GM19043 (cell line): ENCODE measurements around the gene GRM4.

Experiments
- ATAC-seq: cut with Tn5 transposase; IDR thresholded peaks from one replicate; pipeline ENCODE4 v1.9.1; 2021; ENCODE audit warnings: low read depth; ENCODE audit not compliant: unreplicated experiment

The GRM4 gene

DNA sequence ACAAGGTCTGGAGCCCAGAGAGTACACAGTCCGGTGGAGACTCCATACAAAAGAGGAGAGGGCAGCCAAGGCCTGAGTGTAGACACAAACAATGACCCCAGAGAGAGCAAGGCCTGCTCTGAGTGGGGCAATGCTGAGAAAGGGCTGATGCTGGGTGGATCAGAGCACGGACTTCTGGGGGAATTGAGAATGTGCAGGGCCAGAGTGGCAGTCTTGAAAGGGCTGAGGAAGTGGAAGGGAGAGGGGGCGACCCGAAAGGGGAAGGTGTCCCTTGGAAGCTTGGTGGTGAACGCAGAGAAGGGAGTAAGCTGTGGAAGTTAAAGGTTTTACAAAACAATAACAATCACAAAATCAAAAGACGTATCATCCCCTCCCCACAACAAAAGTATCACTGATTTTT is 12.0 kb upstream of the GRM4 start:
- ATAC-seq: no peak

DNA sequence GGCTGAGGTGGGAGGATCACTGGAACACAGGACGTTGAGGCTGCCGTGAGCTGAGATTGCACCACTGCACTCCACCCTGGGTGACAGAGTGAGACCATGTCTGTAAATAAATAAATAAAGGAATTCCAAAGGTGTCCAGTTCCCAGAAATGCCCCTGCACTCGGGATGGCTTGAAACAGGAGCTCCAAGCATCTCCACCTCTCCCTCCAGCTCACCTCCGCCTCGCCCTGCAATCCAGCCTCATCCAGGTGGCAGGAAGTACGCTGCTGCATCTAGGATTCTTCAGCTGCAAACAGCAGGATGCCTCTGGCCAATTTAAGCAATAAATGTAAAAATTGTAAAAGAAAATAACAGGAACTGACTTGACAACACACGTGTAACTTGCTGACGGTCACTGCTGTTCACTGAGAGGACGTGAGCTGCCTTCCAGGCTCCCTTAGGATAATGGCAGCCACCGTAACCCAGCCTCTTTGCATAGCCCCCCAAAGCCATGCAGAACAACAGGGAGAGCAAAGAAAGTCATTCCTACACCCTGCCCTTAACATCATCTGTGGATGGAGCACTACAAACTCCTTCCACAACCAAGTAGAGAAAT is 11.4 kb upstream of the GRM4 start:
- ATAC-seq: no peak

DNA sequence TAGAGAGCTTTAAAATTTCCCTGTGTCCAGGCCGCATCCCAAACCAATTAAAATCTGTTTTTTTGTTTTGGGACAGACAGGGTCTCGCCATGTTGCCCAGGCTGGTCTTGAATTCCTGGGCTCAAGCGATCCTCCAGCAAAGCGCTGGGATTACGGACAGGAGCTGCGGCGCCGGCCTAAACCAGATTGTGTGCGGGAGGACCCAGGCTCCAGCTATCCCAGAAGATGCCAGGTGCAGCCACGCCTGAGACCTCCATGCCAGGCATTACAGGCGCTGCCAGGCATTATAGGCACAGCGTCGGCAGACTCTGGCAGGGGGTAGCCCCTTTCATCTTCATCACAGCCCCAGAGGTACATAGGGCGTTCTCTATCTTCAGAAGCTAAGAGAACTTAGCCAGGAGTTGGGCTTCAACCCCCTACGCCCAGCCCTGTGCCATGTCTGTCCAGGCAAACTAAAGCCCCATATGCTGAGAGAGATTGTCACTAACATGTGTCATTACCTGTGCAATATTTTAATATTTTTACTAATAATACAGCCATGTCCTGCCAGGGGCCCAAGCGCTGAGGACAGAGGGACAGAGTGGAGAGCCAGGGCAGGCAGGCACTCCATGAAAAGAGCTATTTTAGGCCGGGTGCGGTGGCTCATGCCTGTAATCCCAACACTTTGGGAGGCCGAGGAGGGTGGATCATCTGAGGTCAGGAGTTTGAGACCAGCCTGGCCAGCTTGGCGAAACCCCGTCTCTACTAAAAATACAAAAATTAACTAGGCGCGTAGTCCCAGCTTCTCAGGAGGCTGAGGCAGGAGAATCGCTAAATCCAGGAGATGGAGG is 9.8 kb upstream of the GRM4 start:
- no peak for ATAC-seq

DNA sequence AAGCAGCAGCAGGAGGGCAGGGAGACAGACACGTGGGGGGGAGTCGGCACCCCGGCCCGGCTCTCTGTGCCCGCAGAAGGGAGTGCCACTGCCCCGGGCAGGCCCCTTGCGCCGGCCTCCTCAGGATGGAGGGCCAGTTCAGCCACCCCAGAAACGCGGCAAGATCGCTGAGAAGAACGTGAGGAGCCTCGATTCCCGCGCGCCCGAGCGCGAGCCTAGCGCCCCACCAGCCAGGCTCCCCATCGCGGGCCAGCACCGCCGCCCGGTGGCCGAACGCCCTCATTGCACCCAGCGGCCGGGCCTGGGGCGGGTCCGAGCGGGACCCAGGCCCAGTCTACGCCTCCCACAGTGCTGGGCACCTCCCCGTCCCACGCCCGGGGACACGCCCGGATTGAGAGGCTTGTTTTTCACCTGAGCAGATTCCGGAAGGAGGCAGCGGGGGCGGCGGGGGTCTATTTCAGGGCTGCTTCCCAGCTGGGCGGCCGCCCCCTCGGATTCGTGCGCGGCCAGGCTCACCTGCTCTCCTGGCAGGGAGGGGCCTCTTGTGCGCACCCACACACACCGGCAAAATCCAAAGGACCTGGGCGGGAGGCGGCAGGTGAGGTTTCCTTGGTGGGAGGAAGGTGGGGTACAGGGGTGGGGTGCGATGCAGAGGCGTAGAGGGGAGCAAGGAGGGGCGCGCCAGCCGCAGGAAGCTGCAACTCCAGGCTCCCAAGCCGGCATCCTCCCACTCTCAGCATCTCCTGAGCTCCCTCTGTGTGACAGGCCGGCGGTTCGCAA is 9.0 kb upstream of the GRM4 start:
- ATAC-seq: no peak

DNA sequence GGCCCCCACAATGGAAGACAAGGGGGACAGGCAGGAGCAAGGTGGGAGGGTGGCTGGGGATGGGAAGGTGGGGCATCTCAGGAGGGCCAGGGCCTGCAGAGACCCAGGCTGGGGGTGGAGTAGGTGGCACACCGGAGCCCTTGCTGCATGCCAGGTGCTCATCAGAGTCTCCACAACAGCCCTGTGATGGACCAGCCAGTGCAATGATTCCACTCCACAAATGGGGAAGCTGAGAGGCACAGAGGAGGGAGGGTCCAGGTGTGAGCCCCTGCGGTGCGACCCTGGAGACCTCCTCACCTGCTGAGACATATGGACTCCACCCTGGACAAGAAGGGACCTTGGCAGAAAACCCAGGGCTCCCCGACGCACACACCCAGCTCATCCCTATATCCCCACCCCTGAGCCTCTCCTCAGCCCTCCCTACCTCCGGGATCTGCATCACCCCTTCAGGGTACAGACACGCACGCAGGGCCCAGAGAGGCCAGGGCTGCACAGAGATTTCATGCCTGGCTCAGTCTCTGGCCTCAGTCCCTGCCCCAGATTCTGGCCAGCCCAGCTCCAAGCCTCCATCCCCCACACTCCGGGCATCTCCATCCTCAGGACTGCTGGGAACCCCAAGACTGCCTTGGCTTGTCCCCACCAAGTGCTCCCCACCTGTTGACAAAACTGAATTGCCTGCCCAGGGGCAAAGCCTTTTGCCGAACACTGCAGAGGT is 7.1 kb upstream of the GRM4 start:
- ATAC-seq: no peak

DNA sequence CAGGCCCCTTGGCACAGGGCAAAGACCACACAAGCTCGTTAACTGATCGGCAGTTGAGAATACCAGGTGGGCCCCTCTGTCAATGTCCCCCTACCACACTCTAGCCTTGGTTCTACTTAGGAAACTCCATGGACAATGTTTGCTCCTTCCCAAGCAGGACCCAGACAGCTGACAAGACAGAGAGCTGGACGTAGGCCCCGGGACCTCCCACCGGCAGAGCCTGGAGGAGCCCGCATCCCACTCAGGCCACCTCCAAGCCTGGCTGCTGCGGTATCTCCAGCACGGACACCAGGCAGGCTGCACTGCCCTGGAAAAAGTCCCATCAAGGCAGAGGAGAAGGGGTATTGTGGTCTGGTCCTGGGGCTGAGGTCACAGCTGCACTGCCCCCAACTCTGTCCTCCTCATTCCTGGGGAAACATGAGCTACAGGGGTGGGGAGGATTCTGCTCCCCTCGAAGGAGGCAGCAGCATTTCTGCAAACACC is 6.2 kb upstream of the GRM4 start:
- ATAC-seq: no peak

DNA sequence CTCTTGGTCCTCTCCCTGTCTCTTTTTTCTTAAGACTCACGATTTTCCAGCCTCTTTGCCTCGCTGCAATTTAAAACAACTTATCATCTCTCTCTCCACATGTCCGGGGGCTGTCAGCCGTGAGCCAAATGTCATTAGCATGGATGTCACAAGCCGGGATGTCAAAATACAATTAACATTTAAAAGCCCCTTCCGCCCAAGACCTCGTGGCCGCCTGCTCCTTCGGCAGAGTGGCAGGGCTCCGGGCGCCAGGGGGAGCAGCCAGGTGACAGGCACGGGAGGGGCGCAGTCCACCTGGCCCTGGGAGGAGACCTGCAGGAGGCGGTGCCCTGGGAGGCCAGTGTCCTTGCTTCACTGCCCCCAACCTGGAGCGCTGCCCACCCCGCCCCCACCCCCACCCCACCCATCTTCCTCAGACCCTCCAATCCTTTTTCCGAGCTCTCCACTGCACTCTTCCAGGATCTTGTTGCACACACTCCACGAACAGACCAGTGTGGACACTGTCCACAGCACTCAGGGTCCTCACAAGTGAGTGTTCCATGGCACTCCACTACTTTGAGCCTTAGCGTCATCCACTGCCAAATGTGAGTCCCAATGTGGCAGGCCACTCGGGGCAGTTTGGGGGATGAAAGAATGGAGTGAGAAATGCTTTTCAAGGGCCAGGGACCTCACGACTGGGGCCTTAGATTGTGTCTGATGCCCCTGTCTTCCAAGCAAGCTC is 5.6 kb upstream of the GRM4 start:
- no peak for ATAC-seq

DNA sequence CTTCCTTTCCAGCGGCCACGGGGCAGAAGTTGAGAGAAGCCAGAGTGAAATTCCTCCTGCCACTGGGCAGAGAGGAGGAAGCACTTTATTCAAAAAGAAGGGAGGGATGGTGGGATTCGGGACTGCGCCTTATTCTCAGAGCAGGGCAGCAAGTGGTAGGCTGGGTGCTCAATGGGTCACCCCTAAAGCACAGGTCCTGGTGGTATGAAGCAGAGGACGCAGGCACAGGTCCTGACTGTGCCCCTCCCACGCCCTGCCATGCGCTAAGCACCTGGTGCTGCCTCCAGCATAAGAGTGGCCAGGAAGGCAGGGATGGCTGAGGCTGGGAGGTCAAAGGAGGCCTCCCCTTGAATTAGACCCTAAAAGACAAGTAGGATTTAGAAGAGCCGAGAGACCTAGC is 4.9 kb upstream of the GRM4 start:
- ATAC-seq: no peak

DNA sequence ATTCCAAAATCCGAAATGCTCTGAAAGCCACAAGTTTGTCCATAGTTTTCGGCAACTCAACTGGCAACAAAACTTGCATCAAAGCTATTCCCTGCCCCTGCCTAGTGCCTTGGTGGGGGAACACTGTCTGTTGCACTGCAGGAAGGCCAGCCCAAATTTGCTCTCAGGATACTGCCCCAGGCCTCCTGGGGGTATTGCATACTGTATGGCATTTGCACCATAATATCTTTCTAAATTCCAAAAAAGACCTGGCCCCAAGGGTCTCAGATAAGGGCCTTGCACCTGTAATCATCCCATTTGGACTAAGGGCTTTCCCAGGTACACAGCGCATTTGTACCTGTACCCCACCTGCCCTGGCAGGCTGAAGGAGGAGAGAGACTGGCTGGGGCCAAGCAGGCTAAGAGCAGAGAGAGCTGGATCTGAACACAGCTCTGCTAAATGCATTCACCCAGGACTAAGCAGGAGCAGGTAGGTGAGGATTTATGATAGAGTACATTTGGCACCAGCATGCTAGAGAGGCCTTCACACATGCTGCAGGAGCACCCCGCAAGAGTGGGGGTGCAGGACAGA is 4.0 kb upstream of the GRM4 start:
- no peak for ATAC-seq

DNA sequence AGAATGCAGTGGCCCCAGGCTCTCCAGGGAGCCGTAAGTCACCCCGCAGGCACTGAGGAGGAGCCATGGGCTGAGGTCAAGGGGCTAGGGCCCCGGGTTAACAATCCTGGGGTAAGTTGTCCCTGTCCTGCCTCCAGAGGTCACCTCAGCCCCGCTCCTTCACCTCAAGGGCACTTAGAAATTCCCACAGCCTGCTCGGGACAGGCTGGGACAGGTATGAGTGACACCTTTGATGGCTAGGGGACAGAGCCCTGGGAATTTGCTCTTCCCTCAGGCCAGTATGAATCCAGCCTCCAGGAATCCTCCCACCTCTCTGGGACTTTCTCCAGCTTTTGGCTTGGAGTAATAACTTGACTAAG is 3.5 kb upstream of the GRM4 start:
- ATAC-seq: no peak

DNA sequence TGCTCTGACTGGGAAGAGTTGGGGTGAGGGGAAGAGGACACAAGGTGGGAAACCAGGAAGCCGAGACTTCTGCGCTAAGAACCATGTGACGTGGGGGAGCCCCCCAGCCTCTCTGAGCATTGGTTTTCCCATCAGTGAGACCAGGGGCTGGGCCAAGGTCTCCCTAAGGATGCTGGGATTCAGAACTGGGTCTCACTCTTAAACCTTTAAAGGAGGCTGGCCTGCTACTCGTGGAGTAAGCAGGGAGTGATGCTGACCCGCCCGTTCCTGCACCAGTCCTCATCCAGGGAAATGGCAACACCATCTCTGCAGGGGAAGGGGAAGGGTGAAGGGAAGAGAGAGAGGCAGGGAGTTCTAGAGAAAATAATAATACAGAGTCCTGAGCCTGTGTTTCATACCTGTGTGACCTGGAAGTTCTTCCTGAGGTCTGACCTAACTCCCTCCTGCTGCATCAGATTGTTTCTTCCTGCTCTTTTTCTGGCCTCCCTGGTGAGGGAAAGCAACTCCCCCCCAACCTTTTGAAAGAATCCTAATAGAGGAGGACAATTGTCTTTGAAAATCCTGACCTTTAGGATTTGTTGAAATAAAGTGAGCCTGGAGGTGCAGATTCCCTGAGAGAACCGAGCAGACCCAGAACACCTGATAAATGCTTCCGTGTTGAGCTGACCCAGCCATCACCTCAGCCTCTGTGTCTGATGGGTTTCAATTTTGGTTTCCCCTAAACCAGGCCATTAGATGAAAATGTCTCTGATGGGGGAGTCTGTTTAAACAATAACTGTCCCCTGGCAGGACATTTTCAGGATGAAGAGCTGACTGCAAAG is 3.0 kb upstream of the GRM4 start:
- no peak for ATAC-seq

DNA sequence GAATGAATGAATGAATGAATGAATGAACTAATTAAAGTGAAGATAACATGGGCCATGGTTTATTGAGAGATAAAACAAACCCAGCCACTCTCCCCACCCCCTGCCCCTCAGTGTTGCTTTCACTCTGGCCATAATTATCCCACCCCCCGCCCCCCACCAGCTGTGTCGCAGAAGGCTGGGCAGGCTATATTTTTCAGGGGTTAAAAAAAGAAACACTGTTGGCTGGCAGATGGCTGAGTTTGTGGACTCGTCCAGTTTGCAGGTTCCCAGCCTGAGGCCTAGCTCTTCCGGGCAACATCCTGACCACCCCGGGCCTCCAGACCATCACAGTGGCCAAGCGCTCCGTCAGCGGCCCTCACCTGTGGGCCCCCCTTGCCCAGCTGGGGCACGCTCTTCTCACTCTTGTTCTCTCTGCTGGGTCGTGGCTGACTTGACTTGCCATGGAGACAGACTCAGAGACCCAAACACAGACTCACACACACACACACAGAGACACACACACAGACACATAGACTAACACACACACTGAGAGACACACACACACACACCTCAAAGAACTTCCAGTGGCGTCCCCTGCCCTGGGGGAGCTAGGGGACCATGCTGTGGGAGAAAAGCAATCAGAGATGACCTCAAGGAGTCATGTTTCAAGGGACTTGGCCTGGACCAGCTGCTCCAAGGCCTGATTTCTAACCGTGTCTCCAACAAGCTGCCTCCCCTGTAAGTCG is 2.2 kb upstream of the GRM4 start:
- no peak for ATAC-seq

DNA sequence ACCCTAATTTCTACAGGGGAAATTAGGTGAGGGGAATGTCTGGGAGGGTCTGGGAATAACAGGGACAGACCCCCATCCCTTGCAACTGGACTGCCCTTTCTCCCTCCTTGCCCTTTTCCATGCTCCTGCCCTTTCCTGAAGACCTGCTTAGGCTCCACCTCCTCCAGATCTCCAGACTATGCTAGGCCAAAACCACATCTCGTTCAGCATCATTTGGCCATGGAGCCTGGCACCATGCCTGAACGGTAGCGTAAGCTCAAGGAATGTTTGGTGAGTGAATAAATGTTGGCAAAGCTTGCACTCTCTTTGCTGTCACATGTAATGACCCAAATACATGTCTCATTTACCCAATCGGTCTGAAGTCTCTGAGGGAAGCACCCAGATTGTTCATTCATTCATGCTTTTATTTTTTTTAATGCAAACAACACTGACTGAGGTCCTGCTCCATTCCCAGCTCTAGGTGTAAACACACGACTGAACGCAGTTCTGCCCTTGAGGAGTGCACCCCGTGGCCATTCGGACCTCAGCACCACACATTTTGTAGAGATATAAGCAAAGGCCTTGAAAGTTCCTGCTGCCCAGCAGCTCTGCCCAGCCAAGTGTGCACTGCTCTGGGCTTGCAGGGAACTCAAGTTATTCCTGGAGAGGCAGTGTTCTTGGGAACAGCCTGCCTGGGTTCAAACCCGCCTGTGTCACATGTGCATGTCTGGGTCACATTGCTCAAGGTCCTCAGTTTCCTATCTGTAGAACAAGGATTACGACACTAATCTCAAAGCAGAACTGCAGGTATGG is 1.1 kb upstream of the GRM4 start:
- no peak for ATAC-seq

DNA sequence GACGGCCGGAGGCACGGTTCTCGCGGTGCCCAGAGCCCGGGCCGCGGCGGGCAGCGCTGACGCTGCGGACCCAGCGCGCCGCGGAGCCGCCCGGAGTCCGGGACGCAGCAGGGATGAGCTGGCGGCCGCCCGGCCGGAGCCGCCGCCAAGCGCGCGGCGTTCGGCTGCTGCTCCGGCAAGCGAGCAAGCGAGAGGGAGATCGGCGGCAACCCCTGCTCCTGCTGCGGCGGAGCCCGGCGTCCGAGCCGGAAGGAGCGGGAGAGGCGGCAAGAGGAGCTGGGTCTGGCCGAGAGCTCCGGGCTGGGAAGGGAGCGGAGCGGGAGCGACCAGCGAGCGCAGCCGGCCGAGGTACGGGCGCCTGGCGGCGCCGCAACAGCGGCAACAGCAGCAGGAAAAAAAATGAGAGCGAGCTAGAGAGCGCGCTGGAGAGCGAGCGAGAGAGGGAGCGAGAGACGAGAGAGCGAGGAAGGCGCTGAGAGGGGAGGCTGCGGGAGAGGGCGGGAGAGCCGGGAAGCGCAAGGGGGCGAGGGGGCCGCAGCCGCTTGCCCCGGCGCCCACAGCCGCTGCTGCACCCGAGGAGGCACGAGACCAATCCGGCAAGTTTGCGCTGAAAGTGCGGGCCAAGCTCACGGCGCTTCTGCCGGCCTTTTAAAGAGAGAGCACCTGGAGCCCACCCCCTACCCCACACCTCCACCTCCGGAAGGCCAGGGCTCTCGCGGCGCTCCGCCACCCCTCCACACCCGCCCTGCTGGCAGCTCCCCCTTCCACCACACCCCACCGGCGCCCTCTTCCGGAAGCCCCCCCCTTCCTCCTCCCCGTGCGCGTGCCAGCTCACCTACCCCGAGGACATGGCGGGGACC is 496 bp downstream of the GRM4 start:
- no peak for ATAC-seq

DNA sequence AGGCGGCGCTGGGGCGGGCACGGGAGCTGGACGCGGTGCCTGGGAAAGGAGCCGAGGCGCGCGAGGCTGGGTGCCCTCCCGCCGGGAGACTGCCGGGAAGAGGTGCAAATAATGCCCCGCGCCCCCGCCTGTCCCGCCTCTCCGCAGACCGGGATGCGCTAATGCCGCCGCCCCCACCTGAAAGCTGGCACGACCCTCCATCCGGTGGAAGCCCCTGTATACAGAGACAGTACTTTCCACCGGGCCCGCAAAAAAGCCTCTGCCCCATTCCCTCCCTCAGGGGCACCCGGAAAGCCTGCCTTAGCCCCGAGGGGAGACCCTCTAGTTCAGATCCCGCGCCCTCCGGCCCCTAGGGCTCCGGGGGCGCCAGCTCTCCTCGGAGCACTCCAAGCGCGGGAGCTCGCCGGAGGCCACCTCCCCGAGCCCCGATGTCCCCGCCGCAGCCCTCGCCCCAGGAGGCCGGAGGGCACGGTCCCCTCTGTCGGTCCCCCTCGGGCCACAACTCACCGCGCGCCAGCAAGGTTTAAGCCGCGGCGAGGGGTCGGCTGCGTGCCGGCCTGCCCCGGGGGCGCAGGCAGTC is 1.2 kb downstream of the GRM4 start:
- no peak for ATAC-seq

DNA sequence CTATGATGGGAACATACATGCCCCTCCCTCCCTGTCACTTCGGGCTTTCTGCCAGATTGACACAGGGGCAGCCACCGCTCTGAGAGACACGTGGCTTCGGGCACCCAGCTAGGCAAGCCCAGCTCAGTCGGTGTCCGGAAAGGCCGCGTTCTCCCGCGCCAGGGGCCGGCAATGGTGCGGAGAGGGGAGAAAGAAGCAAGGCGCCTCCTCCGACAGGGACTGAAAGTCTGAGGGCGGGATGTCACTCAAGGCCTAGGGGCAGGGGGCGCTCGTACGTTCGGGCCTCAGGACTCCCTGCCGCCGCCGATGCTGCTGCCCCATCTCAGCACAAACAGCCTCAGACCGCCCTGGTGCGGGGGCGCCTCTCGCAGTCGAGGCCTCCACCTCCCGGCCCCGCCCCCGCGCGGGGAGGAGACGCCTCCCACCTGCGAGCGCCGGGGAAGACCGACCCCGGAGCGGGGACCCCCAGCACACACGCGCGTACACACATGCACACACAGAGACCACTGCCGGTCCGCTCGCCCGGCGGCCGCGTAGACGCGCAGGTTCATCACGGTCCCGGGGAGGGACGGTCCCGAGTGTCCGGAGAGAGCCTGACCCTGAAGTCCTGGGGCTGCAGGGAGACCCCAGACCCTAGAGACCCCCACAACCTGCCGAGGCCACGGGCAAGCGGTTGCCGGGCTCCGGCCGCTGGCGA is 1.9 kb downstream of the GRM4 start:
- no peak for ATAC-seq
